Measurements from ENCODE around the gene RUBCNL. TPM values are rescaled to one million over a fixed set of nuclear protein-coding genes. Genes with fewer than 3 reads are reported as not detected.
A peak's percentile ranks its signal among the peaks of the same experiment; 100 is the strongest.

Gene RUBCNL
- total RNA-seq, 2 experiments from 2014 or later = 0.36 to 0.74 TPM

GRCh38 chr13:46296921-46297320, 90.1 kb downstream of the RUBCNL start:
- H3K4me3 Mint-ChIP-seq = no peak overlapping the region
- no peak for ATAC-seq
- POLR2A ChIA-PET = interaction anchor here (0.5 to 1.5 kb wide), 4 partner anchors 24 to 525 kb away, joined by 3 to 5 read pairs (median 4); partner anchors contain the start of genes LCP1 and ZC3H13

GRCh38 chr13:46296115-46296822, 90.8 kb downstream of the RUBCNL start:
- CTCF ChIA-PET = interaction anchor here (1.0 to 2.8 kb wide), 10 partner anchors 9 to 136 kb away, joined by 3 to 18 read pairs (median 6); no protein-coding TSS in a partner anchor
- Mint-ChIP-seq H3K27me3 (no peaks in the 10 kb centered on the region), H3K4me3 (peak overlapping the region; percentile 52), H3K27ac (peak overlapping the region; percentile 94), H3K36me3 (ENCODE audit: low read depth) (peaks cover 19% of the 10 kb centered on the region), H3K9me3 (peaks cover 12% of the 10 kb centered on the region), H3K4me1 (ENCODE audit: low read depth) (peaks cover 43% of the 10 kb centered on the region)
- no peak for TF ChIP-seq CTCF (IDR thresholded peaks at IDR 0.05)
- intact Hi-C loops (cut with micrococcal nuclease) = loop anchor here (5.0 kb wide), 1 partner anchor 129 kb away; no protein-coding TSS in a partner anchor
- POLR2A ChIA-PET = interaction anchor here (0.8 to 1.6 kb wide), 11 partner anchors 8 to 244 kb away, joined by 3 to 5 read pairs (median 4); partner anchors contain the start of genes LCP1 and ZC3H13
- ATAC-seq = peak; percentile 71
- no peak for DNase-seq

More at GRCh38 chr13:46296921-46297320, 90.1 kb downstream of the RUBCNL start:
- CTCF ChIA-PET = interaction anchor here (1.1 to 2.8 kb wide), 4 partner anchors 14 to 127 kb away, joined by 5 to 18 read pairs (median 6); no protein-coding TSS in a partner anchor
- no peak for DNase-seq
- intact Hi-C loops (cut with micrococcal nuclease) = loop anchor here (5.0 kb wide), 1 partner anchor 130 kb away; no protein-coding TSS in a partner anchor
- TF ChIP-seq CTCF (IDR thresholded peaks at IDR 0.05) = no peak
- Mint-ChIP-seq H3K4me1 (ENCODE audit: low read depth) (peaks cover 43% of the 10 kb centered on the region), H3K27me3 (no peaks in the 10 kb centered on the region), H3K36me3 (ENCODE audit: low read depth) (peaks cover 19% of the 10 kb centered on the region), H3K27ac (peak overlapping the region; percentile 94), H3K9me3 (peaks cover 15% of the 10 kb centered on the region)

- H3K4me3 Mint-ChIP-seq = peak overlapping the region; percentile 52
- ATAC-seq = peak; percentile 86
- ChIA-PET POLR2A (interaction anchor here (1.1 to 1.6 kb wide), 10 partner anchors 9 to 146 kb away, joined by 3 to 5 read pairs (median 4); partner anchors contain the start of gene LCP1), CTCF (interaction anchor here (0.8 to 2.8 kb wide), 11 partner anchors 9 to 135 kb away, joined by 3 to 18 read pairs (median 5); no protein-coding TSS in a partner anchor)
- H3K36me3 Mint-ChIP-seq (ENCODE audit: low read depth) = peaks cover 19% of the 10 kb centered on the region
- H3K4me1 Mint-ChIP-seq (ENCODE audit: low read depth) = peaks cover 43% of the 10 kb centered on the region
- intact Hi-C loops (cut with micrococcal nuclease) = loop anchor here (5.0 kb wide), 1 partner anchor 128 kb away; no protein-coding TSS in a partner anchor
- no peak for TF ChIP-seq CTCF (IDR thresholded peaks at IDR 0.05)
- H3K9me3 Mint-ChIP-seq = peaks cover 12% of the 10 kb centered on the region
- H3K27ac Mint-ChIP-seq = peak overlapping the region; percentile 94
- H3K27me3 Mint-ChIP-seq = no peaks in the 10 kb centered on the region
- DNase-seq = peak; percentile 81
These were observed 91.4 kb downstream of the RUBCNL start for GRCh38 chr13:46295491-46296114.

- Mint-ChIP-seq H3K4me1 (ENCODE audit: low read depth) (peaks cover 45% of the 10 kb centered on the region), H3K27ac (peak overlapping the region; percentile 2), H3K9me3 (peaks cover 2% of the 10 kb centered on the region), H3K4me3 (no peak overlapping the region), H3K27me3 (no peaks in the 10 kb centered on the region), H3K36me3 (ENCODE audit: low read depth) (peaks cover 12% of the 10 kb centered on the region)
- intact Hi-C loops (cut with micrococcal nuclease) = no loop called here
- ChIA-PET POLR2A (interaction anchor here (1.9 kb wide), 1 partner anchor 28 kb away, joined by 6 read pairs; no protein-coding TSS in a partner anchor), CTCF (interaction anchor here (1.1 to 1.5 kb wide), 2 partner anchors 17 to 133 kb away, joined by 3 to 6 read pairs; no protein-coding TSS in a partner anchor)
- DNase-seq (no peak), ATAC-seq (no peak)
- no peak for TF ChIP-seq CTCF (IDR thresholded peaks at IDR 0.05)
These were observed 93.6 kb downstream of the RUBCNL start for GRCh38 chr13:46293436-46293835.

Other genes starting within 250 kb of the RUBCNL start
- gene LCP1, start 205.1 kb downstream of the RUBCNL start, total RNA-seq = 1,000 to 10,000 TPM; 1,014 to 1,019 TPM
- under 1 TPM; 0.47 to 0.59 TPM for gene LRRC63, start 175.3 kb downstream of the RUBCNL start, total RNA-seq
- gene LRCH1, start 165.9 kb upstream of the RUBCNL start, total RNA-seq = 10 to 100 TPM; 15.5 to 17.1 TPM